MCF 10A (cell line): ENCODE data around the gene SGCE. TPM values are rescaled to one million over a fixed set of nuclear protein-coding genes. Genes with fewer than 3 reads are reported as not detected.
"Not testable (repeated sequence)": the region's sequence is repeated elsewhere in the genome, so short reads cannot be mapped to it uniquely, and the experiment has no call there.

ENCODE experiments used
- Bru-seq: library from RNA; stranded (reverse); fragments of 400-500 nt; gene quantifications from one replicate; lab custom pipeline; 2021; lab: Mats Ljungman, UMichigan
- BruChase-seq, 2 experiments: library from RNA; stranded (reverse); fragments of 400-500 nt; gene quantifications; one replicate each; lab custom pipeline; 2021; lab: Mats Ljungman, UMichigan
- BruUV-seq: library from RNA; stranded (reverse); fragments of 400-500 nt; replicated peaks from 2 replicates; lab custom pipeline; 2021; lab: Mats Ljungman, UMichigan
- CTCF ChIA-PET: fragments of 300-600 bp; sonication (Branson Sonifier 250); formaldehyde crosslinking; extraction: SDS; loops from one replicate; lab custom pipeline; 2021; ENCODE audit warnings: antibody characterized with exemption, inconsistent platforms; lab: Yijun Ruan, JAX
- POLR2A ChIA-PET: fragments of 300-600, 350-650 bp; sonication (Branson Sonifier 250); formaldehyde crosslinking; extraction: SDS; loops from one replicate; lab custom pipeline; 2020; ENCODE audit warnings: antibody characterized with exemption, inconsistent platforms; lab: Yijun Ruan, JAX
- DNase-seq: peaks from one replicate; pipeline ENCODE4 v3.0.0-alpha.2; 2018; ENCODE audit not compliant: unreplicated experiment
- H3K27ac Mint-ChIP-seq: one replicate; pipeline ENCODE4 v1.8.0; 2022; ENCODE audit warnings: mild to moderate bottlenecking, low read depth, mixed read lengths; ENCODE audit not compliant: unreplicated experiment
- H3K27me3 Mint-ChIP-seq: one replicate; pipeline ENCODE4 v1.8.0; 2022; ENCODE audit warnings: mixed read lengths; ENCODE audit not compliant: insufficient read depth, unreplicated experiment
- H3K36me3 Mint-ChIP-seq: one replicate; pipeline ENCODE4 v1.8.0; 2022; ENCODE audit warnings: mild to moderate bottlenecking, moderate library complexity, mixed read lengths; ENCODE audit not compliant: insufficient read depth, unreplicated experiment
- H3K4me1 Mint-ChIP-seq: one replicate; pipeline ENCODE4 v1.8.0; 2022; ENCODE audit warnings: mixed read lengths; ENCODE audit not compliant: insufficient read depth, unreplicated experiment
- H3K4me3 Mint-ChIP-seq: one replicate; pipeline ENCODE4 v1.8.0; 2022; ENCODE audit warnings: mild to moderate bottlenecking, moderate library complexity, mixed read lengths; ENCODE audit not compliant: unreplicated experiment
- H3K9me3 Mint-ChIP-seq: one replicate; pipeline ENCODE4 v1.8.0; 2022; ENCODE audit warnings: mixed read lengths; ENCODE audit not compliant: unreplicated experiment
- CTCF ChIP-seq: fragments of 200-600 bp; IDR thresholded peaks from one replicate; pipeline ENCODE4 v1.8.0; 2022; ENCODE audit warnings: antibody characterized with exemption, mild to moderate bottlenecking; ENCODE audit not compliant: unreplicated experiment
- intact Hi-C: fragments of 100-400 bp; cut with micrococcal nuclease; formaldehyde crosslinking; loops from 2 replicates; pipeline ENCODE4 v1.14.1; 2022
- long read RNA-seq: library from polyadenylated mRNA; stranded (forward); transcript quantifications from one replicate; pipeline ENCODE4 v2.0.0, GENCODE V29; 2022
- total RNA-seq: library from RNA; stranded (reverse); gene quantifications from 2 replicates; pipeline ENCODE4 v1.2.3, GENCODE V29; 2022

The SGCE gene
- total RNA-seq (39.4 and 48.9 TPM in 2 replicates), Bru-seq, nascent RNA (percentile 70 among the genes with signal in this experiment), BruChase-seq, experiment 1, labeled RNA remaining after a 6-hour chase (percentile 60 among the genes with signal in this experiment), BruChase-seq, experiment 2, labeled RNA remaining after a 2-hour chase (percentile 74 among the genes with signal in this experiment)
- long read RNA-seq, transcript SGCE-299 (11 exons, 1,614 nt) = major isoform, 54 of 75 reads
- long read RNA-seq, partial matches to known transcripts = 3 of 75 reads
- long read RNA-seq, other reads (novel, unspliced or antisense) = 9 of 75 reads

GRCh38 chr7:94655848-94656657 is at the start of gene SGCE:
TSS of gene SGCE (minus strand) at chr7:94656133. CDS start at chr7:94656098, 35 bp downstream.
- no TSS peak for BruUV-seq
- POLR2A ChIA-PET = interaction anchor here (0.5 to 5.1 kb wide), 25 partner anchors 9 to 779 kb away, joined by 3 to 35 read pairs (median 5); partner anchors contain the start of genes CASD1 and PON2
- intact Hi-C loops = loop anchor here (1.0 to 10.0 kb wide), 13 partner anchors 23 to 821 kb away; partner anchors contain the start of genes CASD1 and PPP1R9A
- Mint-ChIP-seq H3K27me3 (no peaks in the 10 kb centered on the region), H3K4me1 (peaks cover 6% of the 10 kb centered on the region), H3K9me3 (no peaks in the 10 kb centered on the region), H3K36me3 (peaks cover 4% of the 10 kb centered on the region), H3K4me3 (peak within 1 kb of the TSS; percentile 74), H3K27ac (peak within 1 kb of the TSS; percentile 63)
- TF ChIP-seq CTCF = peak; percentile 70
- CTCF ChIA-PET = interaction anchor here (0.6 to 3.5 kb wide), 37 partner anchors 9 to 855 kb away, joined by 3 to 58 read pairs (median 4); partner anchors contain the start of gene CASD1
- peak; percentile 77 for DNase-seq

- H3K9me3 Mint-ChIP-seq, BruUV-seq, CTCF ChIA-PET, H3K36me3 Mint-ChIP-seq, H3K27me3 Mint-ChIP-seq, intact Hi-C loops, H3K4me3 Mint-ChIP-seq, H3K4me1 Mint-ChIP-seq, POLR2A ChIA-PET, H3K27ac Mint-ChIP-seq, DNase-seq: not testable (repeated sequence)
Observed at GRCh38 chr7:94705155-94706021, 49.5 kb upstream of the SGCE start.

- intact Hi-C loops = no loop called here
- Mint-ChIP-seq H3K4me1 (peaks cover 22% of the 10 kb centered on the region), H3K9me3 (no peaks in the 10 kb centered on the region), H3K27ac (no peak overlapping the region), H3K4me3 (no peak overlapping the region), H3K27me3 (no peaks in the 10 kb centered on the region), H3K36me3 (no peaks in the 10 kb centered on the region)
- BruUV-seq = no TSS peak
- no peak for DNase-seq
- CTCF ChIA-PET = no interaction called here
- POLR2A ChIA-PET = no interaction called here
- no peak for TF ChIP-seq CTCF
Observed at GRCh38 chr7:94701555-94701973, 45.6 kb upstream of the SGCE start.

- intact Hi-C loops = no loop called here
- Mint-ChIP-seq H3K27ac (no peak overlapping the region), H3K4me3 (no peak overlapping the region), H3K9me3 (no peaks in the 10 kb centered on the region), H3K36me3 (no peaks in the 10 kb centered on the region), H3K4me1 (peaks cover 25% of the 10 kb centered on the region), H3K27me3 (no peaks in the 10 kb centered on the region)
- no peak for TF ChIP-seq CTCF
- DNase-seq = peak; percentile 20
- BruUV-seq = no TSS peak
- ChIA-PET CTCF (no interaction called here), POLR2A (no interaction called here)
Observed at GRCh38 chr7:94700926-94701554, 45.1 kb upstream of the SGCE start.
